IMR-90 (cell line): ENCODE measurements around the gene C3orf80. TPM values are rescaled to one million over a fixed set of nuclear protein-coding genes. Genes with fewer than 3 reads are reported as not detected.

Experiments
- ATAC-seq: fragments of 200-7000 bp; cut with Tn5 transposase; 2 replicates; pipeline ENCODE4 v1.9.1; 2020; ENCODE audit warnings: low read depth, mild to moderate bottlenecking, moderate library complexity
- BruUV-seq: library from RNA; stranded (reverse); fragments of 400-500 nt; replicated peaks from 2 replicates; lab custom pipeline; 2021; lab: Mats Ljungman, UMichigan
- CTCF ChIA-PET: fragments of 300-600 bp; formaldehyde crosslinking; extraction: SDS; loops from one replicate; lab custom pipeline; 2021; ENCODE audit warnings: antibody characterized with exemption; lab: Yijun Ruan, JAX
- POLR2A ChIA-PET: fragments of 300-600 bp; sonication (Branson Sonifier 250); formaldehyde crosslinking; loops from one replicate; lab custom pipeline; 2022; ENCODE audit warnings: antibody characterized with exemption; ENCODE audit not compliant: unreplicated experiment; lab: Charles Lee
- DNase-seq: peaks from one replicate; pipeline ENCODE4 v3.0.0; 2013
- H2AFZ ChIP-seq: replicated peaks from 2 replicates; pipeline ENCODE3; 2013; ENCODE audit warnings: low read length, mild to moderate bottlenecking; ENCODE audit not compliant: poor library complexity
- H2AK5ac ChIP-seq: 2 replicates; pipeline ENCODE4 v1.6.1; 2013; ENCODE audit warnings: low read depth, low read length, inconsistent platforms
- H2AK9ac ChIP-seq: replicated peaks from 2 replicates; pipeline ENCODE3; 2013; ENCODE audit warnings: mild to moderate bottlenecking, low read depth, low read length, moderate library complexity; ENCODE audit not compliant: poor library complexity
- H2BK120ac ChIP-seq: 2 replicates; pipeline ENCODE4 v1.6.1; 2013; ENCODE audit warnings: low read depth, low read length, inconsistent platforms
- H2BK15ac ChIP-seq: 3 replicates; pipeline ENCODE4 v1.6.1; 2013; ENCODE audit warnings: low read depth, low read length, inconsistent platforms
- H2BK20ac ChIP-seq: 2 replicates; pipeline ENCODE4 v1.6.1; 2013; ENCODE audit warnings: low read depth, mild to moderate bottlenecking, inconsistent platforms, low read length, moderate library complexity
- H2BK5ac ChIP-seq: 2 replicates; pipeline ENCODE4 v1.6.1; 2013; ENCODE audit warnings: mild to moderate bottlenecking, low read depth, low read length, inconsistent platforms; ENCODE audit not compliant: poor library complexity, severe bottlenecking
- H3K14ac ChIP-seq: replicated peaks from 2 replicates; pipeline ENCODE4 v1.6.1; 2013; ENCODE audit warnings: low read depth, low read length, inconsistent platforms
- H3K18ac ChIP-seq: 2 replicates; pipeline ENCODE4 v1.6.1; 2013; ENCODE audit warnings: low read depth, low read length, control low read depth
- H3K23ac ChIP-seq: 2 replicates; pipeline ENCODE4 v1.6.1; 2013; ENCODE audit warnings: low read depth, low read length, inconsistent platforms
- H3K27ac ChIP-seq: 2 replicates; pipeline ENCODE4 v1.5.1; 2013; ENCODE audit warnings: mild to moderate bottlenecking, control low read depth, low read length; ENCODE audit not compliant: insufficient read depth
- H3K27me3 ChIP-seq: 2 replicates; pipeline ENCODE4 v1.6.1; 2013; ENCODE audit warnings: low read length; ENCODE audit not compliant: control insufficient read depth, insufficient read depth
- H3K36me3 ChIP-seq: 2 replicates; pipeline ENCODE4 v1.6.1; 2013; ENCODE audit warnings: low read length, mixed read lengths; ENCODE audit not compliant: control insufficient read depth, insufficient read depth
- H3K4ac ChIP-seq: 2 replicates; pipeline ENCODE4 v1.6.1; 2013; ENCODE audit warnings: low read depth, low read length, inconsistent platforms
- H3K4me1 ChIP-seq: 2 replicates; pipeline ENCODE4 v1.6.1; 2013; ENCODE audit warnings: low read length, mixed read lengths; ENCODE audit not compliant: control insufficient read depth, insufficient read depth
- H3K4me2 ChIP-seq: 2 replicates; pipeline ENCODE4 v1.6.1; 2013; ENCODE audit warnings: low read depth, mild to moderate bottlenecking, control low read depth, low read length, moderate library complexity
- H3K4me3 ChIP-seq: 2 replicates; pipeline ENCODE4 v1.5.1; 2013; ENCODE audit warnings: low read depth, mild to moderate bottlenecking, control low read depth, low read length, moderate library complexity; ENCODE audit not compliant: insufficient read depth
- H3K56ac ChIP-seq: 2 replicates; pipeline ENCODE4 v1.6.1; 2013; ENCODE audit warnings: low read length, inconsistent platforms; ENCODE audit not compliant: insufficient read depth; ENCODE audit errors: extremely low read depth
- H3K79me1 ChIP-seq, 2 experiments: 2 replicates each; pipeline ENCODE4 v1.6.1; 2013; ENCODE audit warnings: low read length in 2 of 2, inconsistent platforms in 1 of 2, low read depth in 1 of 2
- H3K9ac ChIP-seq: 2 replicates; pipeline ENCODE4 v1.6.1; 2013; ENCODE audit warnings: low read depth, low read length, control low read depth
- H3K9me1 ChIP-seq: 2 replicates; pipeline ENCODE4 v1.6.1; 2013; ENCODE audit warnings: low read length, inconsistent platforms; ENCODE audit not compliant: insufficient read depth
- H3K9me3 ChIP-seq: 2 replicates; pipeline ENCODE4 v1.6.1; 2013; ENCODE audit warnings: low read length; ENCODE audit not compliant: control insufficient read depth, insufficient read depth
- H4K20me1 ChIP-seq: 2 replicates; pipeline ENCODE4 v1.6.1; 2013; ENCODE audit warnings: low read length, inconsistent platforms; ENCODE audit not compliant: insufficient read depth
- H4K5ac ChIP-seq: 2 replicates; pipeline ENCODE4 v1.6.1; 2013; ENCODE audit warnings: mild to moderate bottlenecking, low read depth, low read length, control low read depth
- H4K8ac ChIP-seq, 2 experiments: 2 replicates each; pipeline ENCODE4 v1.6.1; 2013; ENCODE audit warnings: low read depth in 2 of 2, low read length in 2 of 2, control low read depth in 1 of 2, inconsistent platforms in 1 of 2
- H4K91ac ChIP-seq: 2 replicates; pipeline ENCODE4 v1.6.1; 2013; ENCODE audit warnings: low read depth, low read length, inconsistent platforms; ENCODE audit not compliant: insufficient read depth
- CHD1 ChIP-seq: IDR thresholded peaks from 2 replicates; pipeline ENCODE4 v1.6.1; 2012; ENCODE audit warnings: low read depth, low read length, improper control_type of control experiment
- WGBS, 2 experiments: methylation state at CpG; one replicate each; pipeline versions ENCODE4 v1.1.5 to v1.1.7; 2013; ENCODE audit warnings: missing lambda C conversion rate in 2 of 2; ENCODE audit not compliant: insufficient read length in 1 of 2; ENCODE audit errors: extremely low coverage in 2 of 2; 5-methylcytosine and 5-hydroxymethylcytosine counted together
- dilution Hi-C: fragments of 300-500 bp; cut with HindIII; formaldehyde crosslinking; loops from one replicate; pipeline ENCODE4 v1.14.3; 2018; ENCODE audit warnings: low sequenced_read_pairs; ENCODE audit not compliant: unreplicated experiment
- in situ Hi-C: fragments of 300-500 bp; cut with MboI; formaldehyde crosslinking; loops from 3 replicates; pipeline ENCODE4 v1.14.3; 2019; ENCODE audit warnings: low sequenced_read_pairs, inconsistent platforms, mixed read lengths
- intact Hi-C: fragments of 100-400 bp; cut with micrococcal nuclease; formaldehyde crosslinking; loops from 2 replicates; pipeline ENCODE4 v1.10.0; 2022
- polyA plus RNA-seq, 3 experiments: library from polyadenylated mRNA; depleted of rRNA; stranded (reverse); fragments of >200 nt; gene quantifications; 2 replicates each; pipeline ENCODE4 v1.2.3, GENCODE V29; 2012; ENCODE audit warnings: low replicate concordance in 1 of 3
- total RNA-seq: library from RNA; depleted of rRNA; stranded (reverse); fragments of >200 nt; gene quantifications from 2 replicates; pipeline ENCODE4 v1.2.3, GENCODE V29; 2012
- TF ChIP-seq, protein P1 (sequence below): fragments of 150-350 bp; IDR thresholded peaks from 2 replicates; pipeline ENCODE4 v1.6.1; 2017; ENCODE audit warnings: mild to moderate bottlenecking, antibody characterized with exemption, low read length, low read depth

Gene C3orf80
- total and polyA plus RNA-seq, 2 of the 4 experiments (the other 2 are of a cell fraction): not detected

DNA sequence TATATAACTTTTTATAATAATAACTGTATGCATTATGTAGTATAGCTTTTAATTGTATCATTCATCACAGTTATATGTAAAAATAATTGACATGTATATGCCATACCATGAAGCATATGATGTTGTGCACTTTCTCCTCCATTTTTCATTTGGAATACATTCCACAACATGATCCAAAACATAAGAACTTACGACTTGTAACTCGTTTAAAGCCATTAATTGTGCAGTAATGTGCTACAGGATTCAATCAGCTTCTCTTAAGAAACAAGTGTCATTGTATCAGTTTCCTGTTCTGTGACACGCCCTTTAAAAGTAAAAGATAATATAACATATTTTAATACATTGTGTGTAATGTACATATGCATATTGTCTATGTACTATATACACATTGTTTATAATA is 2.2 kb downstream of the C3orf80 start:
- ChIA-PET POLR2A (no interaction called here), CTCF (no interaction called here)
- Histone ChIP-seq H3K4me2 (no peak overlapping the region), H3K27ac (no peak overlapping the region), H3K36me3 (no peaks in the 10 kb centered on the region), H4K20me1 (peaks cover 5% of the 10 kb centered on the region; the same call in 1 of the 2 replicates), H2AK9ac (no peak overlapping the region), H3K9ac (no peak overlapping the region), H3K4me1 (peaks cover 3% of the 10 kb centered on the region), H3K14ac (no peak overlapping the region), H3K4ac (no peak overlapping the region), H2AFZ (no peak overlapping the region), H2BK15ac (no peak overlapping the region), H3K56ac (no peak overlapping the region), H3K4me3 (no peak overlapping the region), H2AK5ac (no peak overlapping the region), H4K8ac (no peak overlapping the region), H3K9me1 (peaks cover 5% of the 10 kb centered on the region; the same call in 1 of the 2 replicates), H4K5ac (no peak overlapping the region), H2BK5ac (no peak overlapping the region), H3K18ac (no peak overlapping the region), H3K27me3 (peaks cover 45% of the 10 kb centered on the region), H3K23ac (no peak overlapping the region), H3K79me1 (no peaks in the 10 kb centered on the region), H2BK120ac (no peak overlapping the region), H4K91ac (no peak overlapping the region), H3K9me3 (peaks cover 2% of the 10 kb centered on the region; the same call in 1 of the 2 replicates), H2BK20ac (no peak overlapping the region)
- no CpG with 5 or more reads among the region's 3 CpGs for WGBS, 2 experiments
- dilution Hi-C loops (no loop called here), intact Hi-C loops (no loop called here), in situ Hi-C loops (no loop called here)
- ATAC-seq (no peak), DNase-seq (no peak)
- no TSS peak for BruUV-seq
- no peak for TF ChIP-seq CHD1
- TF ChIP-seq, protein P1, sequence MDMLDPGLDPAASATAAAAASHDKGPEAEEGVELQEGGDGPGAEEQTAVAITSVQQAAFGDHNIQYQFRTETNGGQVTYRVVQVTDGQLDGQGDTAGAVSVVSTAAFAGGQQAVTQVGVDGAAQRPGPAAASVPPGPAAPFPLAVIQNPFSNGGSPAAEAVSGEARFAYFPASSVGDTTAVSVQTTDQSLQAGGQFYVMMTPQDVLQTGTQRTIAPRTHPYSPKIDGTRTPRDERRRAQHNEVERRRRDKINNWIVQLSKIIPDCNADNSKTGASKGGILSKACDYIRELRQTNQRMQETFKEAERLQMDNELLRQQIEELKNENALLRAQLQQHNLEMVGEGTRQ: no peak
